ENCODE results near the gene FLAD1.

FLAD1 gene

DNA sequence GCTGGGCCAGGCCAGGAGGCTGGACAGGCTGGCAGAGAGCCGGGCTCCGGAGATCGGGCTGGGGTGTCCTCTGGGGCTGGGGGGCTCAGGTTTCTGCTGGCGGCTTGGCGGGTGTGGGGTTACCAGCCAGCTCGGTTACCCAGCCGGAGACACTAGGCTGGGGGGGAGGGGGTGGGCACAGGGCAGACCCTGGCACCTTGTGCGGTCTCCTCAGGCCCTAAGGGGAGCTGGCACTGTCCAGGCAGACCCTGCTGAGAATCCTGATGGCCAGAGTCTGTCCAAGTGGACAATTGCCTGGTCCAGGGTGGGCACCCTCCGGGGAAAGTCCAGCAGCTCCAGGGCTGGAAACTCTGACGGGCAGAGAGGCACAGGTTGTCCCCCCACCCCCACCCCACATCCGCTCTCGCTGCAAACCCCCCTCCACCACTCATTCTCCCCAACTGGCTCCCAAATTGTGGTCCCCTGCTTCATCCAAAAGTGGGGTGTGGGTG is 26.1 kb downstream of the FLAD1 start:
- H3K4me3 Mint-ChIP-seq: peak overlapping the region; percentile 74
- no peaks in the 10 kb centered on the region for H3K9me3 Mint-ChIP-seq
- peak overlapping the region; percentile 97 for H3K27ac Mint-ChIP-seq
- ATAC-seq (no peak), DNase-seq (ENCODE audit: low spot score in 2 of 2) (no peak)
- H3K36me3 Mint-ChIP-seq: peaks cover 11% of the 10 kb centered on the region
- peaks cover 74% of the 10 kb centered on the region for H3K4me1 Mint-ChIP-seq

DNA sequence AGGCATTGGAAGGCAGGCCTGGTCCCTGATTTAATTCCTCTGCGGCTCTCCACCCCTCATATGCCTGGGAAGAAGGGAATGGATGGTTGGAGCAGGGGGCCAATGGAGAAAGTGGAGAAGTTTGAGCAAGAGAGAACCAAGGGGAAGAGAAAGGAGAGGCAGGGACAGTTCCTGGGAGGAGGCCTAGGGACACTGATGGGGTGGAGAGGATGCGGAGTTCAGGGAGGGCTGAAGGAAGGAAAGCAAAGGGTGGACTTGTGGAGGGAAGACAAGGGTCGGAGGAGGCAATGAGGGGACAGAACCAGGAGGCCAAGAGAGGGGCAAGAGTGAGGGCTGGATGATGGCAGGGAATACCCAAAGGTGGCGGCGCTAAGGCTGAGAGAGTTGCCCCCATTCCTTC is 26.6 kb downstream of the FLAD1 start:
- DNase-seq (ENCODE audit: low spot score in 2 of 2) (no peak), ATAC-seq (no peak)
- Mint-ChIP-seq H3K27ac (peak overlapping the region; percentile 97), H3K4me3 (peak overlapping the region; percentile 74), H3K36me3 (peaks cover 13% of the 10 kb centered on the region), H3K9me3 (no peaks in the 10 kb centered on the region), H3K4me1 (peaks cover 70% of the 10 kb centered on the region)

GRCh38 chr1:155010211-155010918 is 27.2 kb downstream of the FLAD1 start:
- Mint-ChIP-seq H3K4me3 (peak overlapping the region; percentile 74), H3K9me3 (no peaks in the 10 kb centered on the region), H3K27ac (peak overlapping the region; percentile 97), H3K36me3 (peaks cover 20% of the 10 kb centered on the region), H3K4me1 (peaks cover 67% of the 10 kb centered on the region)
- DNase-seq (ENCODE audit: low spot score in 2 of 2) (no peak), ATAC-seq (no peak)

DNA sequence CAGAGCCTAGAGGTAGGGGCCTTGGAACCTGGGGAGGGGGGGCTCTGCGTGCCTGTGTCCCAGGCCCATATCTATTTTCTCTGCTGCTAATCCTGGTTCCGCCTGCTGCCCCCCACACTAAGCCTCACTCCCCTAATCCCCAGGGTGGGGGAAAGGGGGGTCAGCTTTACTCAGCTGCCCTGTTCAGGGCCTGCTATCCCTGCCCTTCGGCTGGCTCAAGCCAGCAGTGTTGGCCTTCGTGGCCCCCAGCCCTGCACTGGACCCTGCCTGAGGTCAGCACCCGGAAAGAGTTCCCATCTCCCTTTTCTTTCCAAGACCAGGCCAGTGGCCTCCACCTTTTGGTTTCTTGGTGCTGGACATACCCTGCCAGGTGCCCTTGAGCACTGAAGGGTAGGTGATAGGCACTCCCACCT is 27.9 kb downstream of the FLAD1 start:
- Mint-ChIP-seq H3K9me3 (no peaks in the 10 kb centered on the region), H3K27ac (peak overlapping the region; percentile 97), H3K4me1 (peaks cover 67% of the 10 kb centered on the region), H3K4me3 (peak overlapping the region; percentile 74), H3K36me3 (peaks cover 26% of the 10 kb centered on the region)
- DNase-seq (ENCODE audit: low spot score in 2 of 2): no peak
- no peak for ATAC-seq

- no peak for ATAC-seq
- Mint-ChIP-seq H3K27ac (peak overlapping the region; percentile 97), H3K9me3 (no peaks in the 10 kb centered on the region), H3K4me3 (peak overlapping the region; percentile 74), H3K4me1 (peaks cover 67% of the 10 kb centered on the region), H3K36me3 (peaks cover 31% of the 10 kb centered on the region)
- DNase-seq (ENCODE audit: low spot score in 2 of 2): no peak
These were observed 28.4 kb downstream of the FLAD1 start for GRCh38 chr1:155011437-155012025.

DNA sequence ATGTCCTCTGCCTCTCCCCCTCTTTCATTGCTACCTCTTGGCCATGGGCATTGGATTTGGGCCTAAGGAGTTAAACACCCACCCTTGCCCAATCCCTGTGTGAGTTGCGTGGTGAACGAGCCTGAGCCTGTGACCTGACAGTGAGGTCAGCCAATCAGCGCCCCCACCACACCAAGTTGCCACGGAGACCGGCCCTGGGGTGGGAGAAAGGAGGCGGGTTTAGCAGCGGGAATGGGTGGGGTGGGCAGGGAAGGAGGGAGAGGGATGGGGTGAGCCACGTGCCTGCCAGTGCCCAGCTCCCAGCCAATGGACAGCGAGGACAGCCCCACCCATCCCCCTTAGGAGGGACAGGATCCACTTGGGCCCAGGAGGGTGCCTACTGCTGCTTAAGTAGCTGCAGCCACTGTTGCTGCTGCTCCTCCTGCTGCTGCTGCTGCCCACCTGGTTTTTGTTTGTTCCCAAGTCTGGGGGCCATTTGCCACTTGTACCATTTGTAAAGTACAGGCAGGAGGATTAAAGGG is 28.9 kb downstream of the FLAD1 start:
- DNase-seq (ENCODE audit: low spot score in 2 of 2): no peak
- no peak overlapping the region for H3K4me3 Mint-ChIP-seq
- no peaks in the 10 kb centered on the region for H3K9me3 Mint-ChIP-seq
- H3K27ac Mint-ChIP-seq: peak overlapping the region; percentile 88
- peaks cover 37% of the 10 kb centered on the region for H3K36me3 Mint-ChIP-seq
- peaks cover 66% of the 10 kb centered on the region for H3K4me1 Mint-ChIP-seq
- no peak for ATAC-seq

DNA sequence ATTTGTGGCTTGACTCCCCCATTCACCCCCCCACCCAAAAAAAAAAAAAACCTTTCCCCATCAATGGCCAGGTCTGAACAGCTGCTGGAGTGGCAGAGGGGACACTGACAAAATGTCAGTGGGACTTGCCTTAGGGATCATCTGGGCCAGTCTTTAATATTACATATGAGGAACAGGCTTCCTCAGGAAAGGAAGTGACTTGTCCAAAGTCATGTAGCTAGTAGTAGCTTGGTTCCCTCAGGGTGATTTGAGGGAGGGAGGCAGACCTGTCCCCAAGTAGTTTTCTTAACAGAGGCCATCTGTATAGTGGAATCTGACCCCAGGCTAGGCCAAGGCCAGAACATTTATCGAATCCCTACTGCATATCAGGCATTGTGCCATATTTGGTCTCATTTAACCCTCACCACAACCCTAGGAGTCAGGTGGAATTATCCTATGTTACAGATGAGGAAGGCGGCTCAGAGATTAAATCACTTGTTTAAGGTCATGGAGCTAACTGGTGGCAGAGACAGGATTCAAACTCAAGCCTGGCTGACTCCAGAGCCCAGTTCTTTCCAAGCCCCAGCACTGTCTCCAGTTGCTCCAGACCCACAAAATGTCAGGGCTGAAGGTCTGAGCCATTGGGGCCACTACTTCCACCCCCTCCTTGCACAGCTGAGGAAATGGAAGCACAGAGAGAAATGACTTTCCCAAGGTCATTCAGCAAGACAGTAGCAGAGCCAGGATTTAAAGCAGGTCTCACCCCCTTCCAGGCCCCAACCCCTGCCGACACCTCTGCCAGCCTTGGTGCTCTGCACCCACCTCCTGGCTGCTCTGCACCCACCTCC is 29.8 kb downstream of the FLAD1 start:
- H3K36me3 Mint-ChIP-seq: peaks cover 38% of the 10 kb centered on the region
- ATAC-seq (no peak), DNase-seq (ENCODE audit: low spot score in 2 of 2) (no peak)
- H3K9me3 Mint-ChIP-seq: no peaks in the 10 kb centered on the region
- H3K4me3 Mint-ChIP-seq: peak overlapping the region; percentile 23
- H3K27ac Mint-ChIP-seq: peak overlapping the region; percentile 88
- peaks cover 68% of the 10 kb centered on the region for H3K4me1 Mint-ChIP-seq

- Mint-ChIP-seq H3K4me3 (peak overlapping the region; percentile 23), H3K27ac (peak overlapping the region; percentile 88), H3K4me1 (peaks cover 66% of the 10 kb centered on the region), H3K9me3 (no peaks in the 10 kb centered on the region), H3K36me3 (peaks cover 40% of the 10 kb centered on the region)
- ATAC-seq (no peak), DNase-seq (ENCODE audit: low spot score in 2 of 2) (no peak)
These were observed 30.5 kb downstream of the FLAD1 start for GRCh38 chr1:155013632-155014031.

GRCh38 chr1:155014709-155015508 is 31.8 kb downstream of the FLAD1 start:
- Mint-ChIP-seq H3K4me1 (peaks cover 66% of the 10 kb centered on the region), H3K27ac (no peak overlapping the region), H3K9me3 (no peaks in the 10 kb centered on the region), H3K4me3 (no peak overlapping the region), H3K36me3 (peaks cover 53% of the 10 kb centered on the region)
- ATAC-seq (no peak), DNase-seq (ENCODE audit: low spot score in 2 of 2) (no peak)

GRCh38 chr1:155015527-155016230 is 32.5 kb downstream of the FLAD1 start:
- peak overlapping the region; percentile 78 for H3K27ac Mint-ChIP-seq
- peaks cover 61% of the 10 kb centered on the region for H3K36me3 Mint-ChIP-seq
- DNase-seq (ENCODE audit: low spot score in 2 of 2) (no peak), ATAC-seq (no peak)
- peaks cover 60% of the 10 kb centered on the region for H3K4me1 Mint-ChIP-seq
- no peaks in the 10 kb centered on the region for H3K9me3 Mint-ChIP-seq
- H3K4me3 Mint-ChIP-seq: no peak overlapping the region

DNA sequence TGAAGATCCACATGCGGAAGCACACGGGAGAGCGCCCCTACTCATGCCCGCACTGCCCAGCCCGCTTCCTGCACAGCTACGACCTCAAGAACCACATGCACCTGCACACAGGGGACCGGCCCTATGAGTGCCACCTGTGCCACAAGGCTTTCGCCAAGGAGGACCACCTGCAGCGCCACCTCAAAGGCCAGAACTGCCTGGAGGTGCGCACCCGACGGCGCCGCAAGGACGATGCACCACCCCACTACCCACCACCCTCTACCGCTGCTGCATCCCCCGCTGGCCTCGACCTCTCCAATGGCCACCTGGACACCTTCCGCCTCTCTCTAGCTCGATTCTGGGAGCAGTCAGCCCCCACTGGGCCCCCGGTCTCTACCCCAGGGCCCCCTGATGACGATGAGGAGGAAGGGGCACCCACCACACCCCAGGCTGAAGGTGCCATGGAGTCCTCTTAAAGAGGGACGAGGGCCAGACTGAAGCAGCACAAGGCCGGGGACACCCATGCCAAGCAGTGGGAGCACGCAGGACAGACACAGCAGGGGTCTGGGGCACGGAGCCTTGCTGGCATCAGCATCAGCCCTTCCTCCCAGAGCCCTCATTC is 33.2 kb downstream of the FLAD1 start:
- Mint-ChIP-seq H3K4me3 (peak overlapping the region; percentile 52), H3K9me3 (no peaks in the 10 kb centered on the region), H3K36me3 (peaks cover 64% of the 10 kb centered on the region), H3K27ac (peak overlapping the region; percentile 78), H3K4me1 (peaks cover 54% of the 10 kb centered on the region)
- ATAC-seq (no peak), DNase-seq (ENCODE audit: low spot score in 2 of 2) (no peak)

DNA sequence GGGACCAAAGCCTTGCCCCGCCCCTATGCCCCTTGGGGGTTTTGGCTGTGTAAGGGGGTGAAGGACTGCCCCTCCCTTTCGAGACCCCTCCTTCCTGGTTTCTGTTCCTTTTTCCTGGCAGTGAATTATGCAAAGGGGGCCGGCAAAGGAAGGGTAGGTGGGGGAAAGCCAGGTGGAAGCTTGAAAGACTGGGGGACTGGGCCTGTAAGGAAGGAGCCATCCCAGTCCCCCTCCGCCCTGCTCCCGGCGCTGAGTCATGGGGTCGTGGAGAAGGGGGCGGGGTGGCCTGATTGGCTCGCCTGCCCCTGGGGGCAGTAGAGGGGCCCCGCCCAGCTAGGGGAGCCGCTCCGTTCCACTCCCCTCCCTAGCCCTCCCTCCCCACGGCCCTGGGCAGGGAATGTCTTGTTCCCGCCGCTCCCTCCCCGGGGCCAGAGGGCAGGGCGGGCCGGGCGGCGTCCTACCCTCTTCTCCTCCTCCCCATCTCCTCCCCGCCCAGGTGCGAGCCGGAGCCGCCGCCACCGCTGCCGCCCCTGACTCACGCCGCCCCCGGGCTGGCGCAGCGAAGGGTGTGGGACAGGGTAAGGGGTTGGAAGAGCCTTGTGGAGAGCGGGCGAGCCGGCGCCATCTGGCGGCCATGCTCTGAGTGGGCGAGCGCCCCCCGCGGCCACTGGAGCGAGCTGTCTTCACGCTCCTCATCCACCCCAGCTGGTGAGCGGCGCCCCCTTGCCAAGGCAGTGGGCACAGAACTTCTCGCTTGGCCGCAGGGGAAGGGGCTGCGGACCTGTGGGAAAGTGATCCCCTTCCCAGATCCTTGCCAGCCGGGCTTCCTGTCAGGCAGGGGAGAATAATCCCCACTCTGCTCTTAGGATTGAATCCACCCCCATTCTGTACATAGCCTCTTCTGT is 34.1 kb downstream of the FLAD1 start:
- no peaks in the 10 kb centered on the region for H3K9me3 Mint-ChIP-seq

DNA sequence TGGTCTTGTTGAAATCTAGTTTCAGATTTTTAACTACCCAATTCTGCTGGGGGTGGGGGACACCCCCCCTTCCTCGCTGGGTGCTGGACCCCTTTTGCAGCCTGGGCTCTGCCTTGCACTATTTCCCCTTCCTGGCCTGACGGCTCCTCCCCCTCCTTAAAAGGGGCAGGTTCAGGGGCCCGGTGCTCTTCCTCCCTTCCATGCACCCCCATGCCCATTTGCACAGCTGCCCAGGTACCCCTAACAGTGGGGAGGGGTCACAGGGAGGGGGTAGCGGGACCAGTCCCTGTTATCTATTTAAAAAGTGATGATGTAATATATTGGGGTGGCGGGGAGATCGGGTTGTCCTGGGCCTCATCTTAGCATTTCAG is 34.8 kb downstream of the FLAD1 start:
- peak overlapping the region; percentile 52 for H3K4me3 Mint-ChIP-seq
- no peak for DNase-seq (ENCODE audit: low spot score in 2 of 2)
- H3K4me1 Mint-ChIP-seq: peaks cover 51% of the 10 kb centered on the region
- peak; percentile 1 for ATAC-seq
- no peaks in the 10 kb centered on the region for H3K9me3 Mint-ChIP-seq
- peaks cover 67% of the 10 kb centered on the region for H3K36me3 Mint-ChIP-seq
- H3K27ac Mint-ChIP-seq: peak overlapping the region; percentile 78

More for the DNA sequence above, 34.1 kb downstream of the FLAD1 start:
- peak overlapping the region; percentile 78 for H3K27ac Mint-ChIP-seq
- H3K4me3 Mint-ChIP-seq: peak overlapping the region; percentile 52
- peaks cover 64% of the 10 kb centered on the region for H3K36me3 Mint-ChIP-seq
- H3K4me1 Mint-ChIP-seq: peaks cover 54% of the 10 kb centered on the region
- DNase-seq (ENCODE audit: low spot score in 2 of 2) (peak; percentile 81 to 93), ATAC-seq (peak; percentile 95)

Measured in stimulated activated effector memory CD8-positive, alpha-beta T cell treated with anti-CD3 and anti-CD28 coated beads, Interleukin-12 subunit alpha, Interleukin-12 subunit beta, amount 100 ng/mL, for 72 hours (primary cell).